T-helper 1 cell treated with Interleukin-12 subunit alpha and Interleukin-12 subunit beta and Interleukin-4 antibody, amounts not matched to agents 30 ng/mL and 1 ng/mL, for 36 hours (primary cell): ENCODE results near the gene EWSR1. TPM values are rescaled to one million over a fixed set of nuclear protein-coding genes. Genes with fewer than 3 reads are reported as not detected.
"Not testable (repeated sequence)": the region's sequence is repeated elsewhere in the genome, so short reads cannot be mapped to it uniquely, and the experiment has no call there.

Experiments
- intact Hi-C: fragments of 100-400 bp; cut with micrococcal nuclease; formaldehyde crosslinking; loops from one replicate; pipeline ENCODE4 v1.15.1; 2024
- total RNA-seq: library from RNA; stranded (reverse); gene quantifications from 2 replicates; pipeline ENCODE4 v1.2.3, GENCODE V29; 2022

The EWSR1 gene, protein sequence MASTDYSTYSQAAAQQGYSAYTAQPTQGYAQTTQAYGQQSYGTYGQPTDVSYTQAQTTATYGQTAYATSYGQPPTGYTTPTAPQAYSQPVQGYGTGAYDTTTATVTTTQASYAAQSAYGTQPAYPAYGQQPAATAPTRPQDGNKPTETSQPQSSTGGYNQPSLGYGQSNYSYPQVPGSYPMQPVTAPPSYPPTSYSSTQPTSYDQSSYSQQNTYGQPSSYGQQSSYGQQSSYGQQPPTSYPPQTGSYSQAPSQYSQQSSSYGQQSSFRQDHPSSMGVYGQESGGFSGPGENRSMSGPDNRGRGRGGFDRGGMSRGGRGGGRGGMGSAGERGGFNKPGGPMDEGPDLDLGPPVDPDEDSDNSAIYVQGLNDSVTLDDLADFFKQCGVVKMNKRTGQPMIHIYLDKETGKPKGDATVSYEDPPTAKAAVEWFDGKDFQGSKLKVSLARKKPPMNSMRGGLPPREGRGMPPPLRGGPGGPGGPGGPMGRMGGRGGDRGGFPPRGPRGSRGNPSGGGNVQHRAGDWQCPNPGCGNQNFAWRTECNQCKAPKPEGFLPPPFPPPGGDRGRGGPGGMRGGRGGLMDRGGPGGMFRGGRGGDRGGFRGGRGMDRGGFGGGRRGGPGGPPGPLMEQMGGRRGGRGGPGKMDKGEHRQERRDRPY
- total RNA-seq, result 390 and 397 TPM in 2 replicates

DNA sequence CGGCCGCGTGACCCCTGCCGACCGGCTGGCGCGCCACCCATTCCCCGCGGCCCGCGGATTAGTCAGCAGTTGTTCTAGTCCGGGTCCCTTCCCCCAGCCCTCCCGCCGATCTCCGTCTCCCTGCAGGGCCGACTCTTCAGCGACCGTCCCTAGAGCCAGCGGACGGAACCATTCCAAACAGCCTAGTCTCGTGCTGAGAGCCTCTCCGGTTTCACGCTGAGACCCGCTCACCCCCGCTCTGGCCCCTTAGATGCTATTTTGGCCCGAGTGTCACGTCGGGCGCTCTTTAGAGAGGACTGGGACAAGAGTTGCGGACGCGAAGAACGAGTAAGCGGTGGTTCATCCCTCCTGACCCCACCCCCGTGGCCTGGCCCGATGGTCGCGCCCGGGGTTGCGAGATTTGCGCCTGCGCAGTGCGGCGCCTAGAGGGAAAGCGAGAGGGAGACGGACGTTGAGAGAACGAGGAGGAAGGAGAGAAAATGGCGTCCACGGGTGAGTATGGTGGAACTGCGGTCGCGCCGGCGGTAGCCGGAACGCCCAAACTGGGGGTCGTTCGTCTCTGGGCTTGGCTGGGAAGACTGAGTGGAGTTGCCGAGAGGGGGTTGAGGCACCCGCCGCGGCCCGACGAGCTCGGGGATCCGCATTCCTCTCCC lies at the start of gene EWSR1, which contains the start of gene RHBDD3:
TSS of gene EWSR1 (plus strand) at position 411 of the 653 bp plus-strand sequence. CDS start at position 480, 69 bp downstream.
TSS of gene RHBDD3 (minus strand) at position 124 of the 653 bp plus-strand sequence. CDS start 2,355 bp downstream, outside the sequence.
- intact Hi-C loops, result loop anchor here (1.0 to 5.0 kb wide), 7 partner anchors 39 to 526 kb away; partner anchors contain the start of genes AP1B1, CCDC117, CHEK2 and GAS2L1

DNA sequence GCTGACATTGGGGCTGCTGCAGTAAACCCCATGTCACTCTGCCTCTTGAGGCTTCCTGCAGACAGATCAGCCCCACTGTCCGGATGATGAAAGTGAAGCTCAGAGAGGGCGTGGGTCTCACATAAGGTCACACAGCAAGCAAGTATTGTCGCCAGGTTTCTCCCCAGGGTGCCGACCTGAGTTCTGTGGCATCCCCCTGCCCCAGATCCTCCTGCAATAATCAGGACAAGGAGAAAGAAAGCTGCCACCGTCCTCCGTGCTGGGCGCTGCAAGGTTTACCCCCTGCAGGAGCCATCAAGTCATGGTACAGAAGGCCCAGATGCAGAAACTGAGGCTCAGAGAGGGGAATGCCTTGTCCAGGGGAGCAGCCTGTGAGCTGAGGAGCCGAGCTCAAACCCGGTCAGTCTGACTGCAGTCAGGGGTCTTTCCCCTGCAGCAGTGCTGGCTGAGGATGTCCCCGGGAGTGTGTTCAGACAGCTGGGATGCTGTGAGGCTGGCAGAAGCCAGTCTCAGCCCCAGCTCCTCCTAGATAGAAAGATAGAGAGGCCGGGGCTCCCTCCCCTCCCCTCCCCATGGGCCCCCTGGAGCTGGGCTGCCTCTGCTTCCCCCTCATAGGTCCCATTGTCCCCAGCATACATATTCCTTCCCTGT lies 49.2 kb upstream of the EWSR1 start:
- intact Hi-C loops, result no loop called here

DNA sequence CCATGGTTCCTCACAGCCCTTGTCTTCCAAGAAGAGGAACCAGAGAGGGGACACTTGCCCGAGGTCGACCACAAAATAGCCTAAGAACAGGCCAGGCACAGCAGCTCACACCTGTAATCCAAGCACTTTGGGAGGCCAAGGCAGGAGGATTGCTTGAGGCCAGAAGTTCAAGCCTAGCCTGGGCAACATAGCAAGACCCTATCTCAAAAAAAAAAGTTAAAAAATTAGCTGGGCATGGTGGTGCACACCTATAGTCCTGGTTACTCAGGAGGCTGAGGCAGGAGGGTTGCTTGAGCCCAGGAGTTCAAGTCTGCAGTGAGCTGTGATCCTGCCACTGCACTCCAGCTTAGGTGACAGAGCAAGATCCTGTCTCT lies 48.7 kb upstream of the EWSR1 start:
- intact Hi-C loops, result not testable (repeated sequence)

DNA sequence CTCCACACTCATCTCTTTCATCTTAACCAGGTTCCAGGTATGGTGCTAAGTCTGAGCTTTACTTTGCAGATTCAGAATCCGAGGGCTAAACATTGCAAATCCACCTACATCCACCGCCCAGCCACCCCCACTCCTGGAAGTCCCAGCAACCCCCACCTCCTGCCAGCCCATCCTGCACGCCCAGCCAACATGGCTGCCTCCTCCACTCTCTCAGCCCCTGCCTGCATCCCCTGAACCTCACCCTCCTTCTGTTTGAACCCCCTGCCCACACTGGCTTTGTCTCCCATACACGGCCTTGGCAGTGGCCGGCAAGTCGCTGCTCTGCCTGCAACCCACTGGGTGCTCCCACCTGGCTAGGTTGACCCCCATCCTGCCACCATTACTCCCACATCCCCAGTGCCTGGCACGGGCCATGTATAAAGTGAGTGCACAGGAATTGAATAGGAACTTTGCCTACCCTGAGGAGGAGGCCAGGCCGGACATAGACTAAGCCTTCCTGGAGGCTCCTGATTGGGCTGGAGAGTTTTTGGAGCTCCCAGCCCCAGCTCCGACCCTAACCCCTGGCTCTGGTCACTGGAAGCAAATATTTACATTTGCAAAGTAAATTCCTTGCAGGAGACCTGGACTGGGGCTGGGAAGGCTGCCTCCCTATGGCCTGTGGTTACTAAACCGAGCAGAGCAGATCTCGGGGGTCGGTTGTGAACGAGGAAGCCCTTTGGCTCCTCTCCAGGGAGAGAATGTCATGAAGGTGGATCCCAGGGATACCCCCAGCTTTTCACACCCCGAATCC lies 48.0 kb upstream of the EWSR1 start:
- intact Hi-C loops, result no loop called here

DNA sequence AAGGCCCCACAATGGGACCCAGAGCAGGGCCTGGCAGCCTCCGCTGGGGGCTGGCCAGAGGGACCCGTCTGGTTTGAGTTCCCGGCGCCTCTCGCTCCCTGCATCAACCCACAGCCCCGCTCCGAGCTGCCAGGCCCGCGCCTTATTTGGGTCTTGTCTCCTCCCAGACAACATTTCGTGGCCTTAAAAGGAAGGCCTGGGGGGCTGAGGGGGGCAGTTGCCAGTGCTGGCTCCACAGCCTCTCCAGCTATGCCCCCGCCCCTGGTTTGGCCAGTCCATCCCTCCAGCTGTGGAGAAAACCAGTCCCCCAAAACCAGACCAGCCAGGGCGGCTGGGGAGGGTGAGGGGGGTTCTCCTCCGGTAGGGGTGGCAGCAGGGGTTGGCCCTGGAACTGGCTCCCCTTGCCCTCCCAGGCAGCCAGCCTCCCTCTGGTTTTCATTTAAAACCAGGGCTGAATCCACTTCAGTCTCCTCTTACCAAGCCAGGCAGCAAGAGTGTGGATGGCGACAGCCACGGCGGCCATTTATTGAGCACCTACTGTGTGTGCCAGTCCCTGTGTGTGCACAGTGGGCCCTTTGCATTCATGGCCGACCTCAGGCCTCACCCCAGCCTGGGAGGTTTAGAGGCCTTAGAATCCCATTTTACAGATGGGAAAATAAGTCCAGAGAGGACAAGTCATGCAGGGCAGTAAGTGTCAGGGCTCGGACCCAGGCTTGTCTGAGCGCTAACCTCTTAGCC lies 43.8 kb upstream of the EWSR1 start:
- intact Hi-C loops, result no loop called here

DNA sequence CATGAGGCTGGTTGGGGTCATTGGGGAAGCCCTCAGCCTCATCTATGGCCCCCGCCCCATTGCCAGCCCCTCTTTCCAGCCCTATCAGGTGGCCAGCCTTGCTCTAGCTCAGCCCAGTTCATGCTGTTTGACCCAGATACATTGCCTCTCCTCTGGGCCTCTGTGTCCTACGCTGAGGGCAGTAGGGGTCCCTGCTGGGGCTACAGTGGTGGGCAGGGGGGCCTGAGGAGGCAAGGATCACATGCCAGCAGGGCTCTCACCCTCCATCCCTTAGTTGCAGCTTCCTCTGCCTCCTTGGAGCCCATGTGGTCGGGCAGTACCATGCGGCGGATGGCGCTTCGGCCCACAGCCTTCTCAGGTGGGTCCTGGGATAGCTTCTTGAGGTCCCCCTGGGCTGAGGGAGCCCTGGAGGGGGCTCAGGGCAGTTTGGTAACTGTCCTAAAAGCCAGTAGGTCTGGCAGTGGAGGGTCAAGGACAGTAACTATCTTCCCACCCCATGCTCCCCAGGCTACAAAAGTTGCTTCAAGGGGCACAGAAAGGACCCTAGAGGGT lies 43.1 kb upstream of the EWSR1 start:
- intact Hi-C loops, result no loop called here

DNA sequence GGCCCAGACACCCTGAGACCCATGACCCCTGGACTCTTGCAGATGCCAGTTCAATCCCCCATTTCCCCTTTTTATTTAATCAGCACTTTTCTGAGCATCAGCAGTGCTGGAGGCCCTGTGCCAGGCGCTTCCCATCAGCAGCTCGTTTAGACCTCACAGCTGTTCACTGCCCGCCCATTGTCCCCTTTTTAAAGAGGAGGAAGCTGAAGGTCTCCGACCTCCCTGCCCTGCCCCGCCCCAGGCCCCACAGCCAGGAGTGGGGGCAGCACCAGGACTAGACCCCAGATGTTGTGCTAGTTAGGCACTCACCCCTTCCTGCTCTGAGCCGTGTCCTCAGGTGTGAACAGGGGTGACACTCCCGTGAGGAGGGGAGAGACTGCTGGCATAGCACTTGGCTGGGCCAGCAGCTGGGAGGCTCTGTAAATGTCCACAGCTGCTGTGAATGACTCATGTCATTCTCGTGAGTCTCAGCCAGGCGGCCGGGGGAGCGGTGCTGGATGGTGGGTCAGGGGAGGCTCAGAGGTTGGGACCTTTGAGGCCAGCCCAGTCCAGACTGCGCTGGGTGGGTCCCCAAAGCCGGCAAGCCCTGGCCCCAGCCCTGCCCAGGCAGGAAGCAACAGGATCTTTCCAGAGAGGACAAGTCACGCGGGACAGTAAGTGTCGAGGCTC lies 42.5 kb upstream of the EWSR1 start:
- intact Hi-C loops, result no loop called here

DNA sequence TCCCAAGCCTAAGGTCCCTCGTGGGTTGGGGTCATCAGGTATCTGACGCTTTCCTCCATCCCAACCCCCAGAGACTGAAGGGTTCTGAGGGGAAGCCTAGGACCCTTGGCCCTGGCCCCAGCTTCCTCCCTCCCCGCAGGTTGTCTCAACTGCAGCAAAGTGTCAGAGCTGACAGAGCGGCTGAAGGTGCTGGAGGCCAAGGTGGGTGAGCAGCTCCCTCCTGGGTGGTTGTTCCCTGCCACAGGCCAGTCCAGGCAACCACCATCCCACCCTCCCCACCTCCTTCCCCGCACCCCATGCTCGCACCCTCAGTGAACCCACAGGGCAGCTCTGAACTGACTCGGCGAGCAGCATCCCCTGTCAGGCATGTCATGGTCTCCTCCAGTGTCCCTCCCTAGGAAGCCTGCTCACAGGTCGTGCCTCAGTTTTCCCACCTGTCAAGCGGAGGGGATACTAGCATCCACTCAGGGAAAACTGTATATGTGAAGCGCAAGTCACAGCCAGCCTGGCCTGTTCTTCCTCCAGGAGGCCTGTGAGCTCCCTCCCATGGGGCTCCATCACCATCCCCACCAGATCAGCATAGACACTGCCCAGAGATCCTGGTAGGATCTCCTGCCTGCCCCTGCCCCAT lies 41.6 kb upstream of the EWSR1 start:
- intact Hi-C loops, result no loop called here

DNA sequence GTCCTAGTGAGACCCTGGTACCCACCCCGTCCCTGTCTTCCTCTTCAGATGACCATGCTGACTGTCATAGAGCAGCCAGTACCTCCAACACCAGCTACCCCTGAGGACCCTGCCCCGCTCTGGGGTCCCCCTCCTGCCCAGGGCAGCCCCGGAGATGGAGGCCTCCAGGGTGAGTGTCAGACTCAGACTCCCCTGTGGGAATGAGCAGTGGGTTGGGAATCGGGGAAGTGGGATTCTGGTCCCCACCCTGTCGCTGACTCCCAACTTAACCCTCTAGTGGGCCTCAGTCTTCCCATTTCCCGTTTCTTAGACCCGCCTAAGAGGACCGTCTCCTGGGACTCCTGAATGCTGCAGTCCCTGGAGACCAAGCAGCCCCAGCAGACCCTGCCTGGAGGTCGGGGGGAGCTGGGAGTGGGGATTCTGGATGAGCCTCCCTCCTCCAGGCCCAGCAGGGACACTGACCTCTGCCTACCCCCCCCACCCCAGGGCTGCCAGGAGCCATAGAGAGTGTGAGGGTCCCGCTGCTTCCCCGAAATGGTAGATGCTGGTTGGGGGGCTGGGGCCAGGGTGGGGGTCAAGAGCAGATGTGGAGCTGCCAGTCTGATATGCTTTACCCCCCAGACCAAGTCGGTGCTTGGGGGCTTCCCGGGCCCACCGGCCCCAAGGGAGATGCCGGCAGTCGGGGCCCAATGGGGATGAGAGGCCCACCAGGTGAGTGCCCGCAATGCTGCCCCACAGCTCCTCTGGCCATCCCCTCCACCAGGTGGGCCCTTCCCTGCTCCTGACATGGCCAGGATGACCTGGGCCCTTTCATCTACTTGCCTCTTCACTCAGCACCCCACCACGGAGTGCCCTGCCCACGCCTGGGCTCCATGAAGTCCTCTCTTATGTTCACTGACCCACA lies 36.8 kb upstream of the EWSR1 start:
- intact Hi-C loops, result no loop called here

DNA sequence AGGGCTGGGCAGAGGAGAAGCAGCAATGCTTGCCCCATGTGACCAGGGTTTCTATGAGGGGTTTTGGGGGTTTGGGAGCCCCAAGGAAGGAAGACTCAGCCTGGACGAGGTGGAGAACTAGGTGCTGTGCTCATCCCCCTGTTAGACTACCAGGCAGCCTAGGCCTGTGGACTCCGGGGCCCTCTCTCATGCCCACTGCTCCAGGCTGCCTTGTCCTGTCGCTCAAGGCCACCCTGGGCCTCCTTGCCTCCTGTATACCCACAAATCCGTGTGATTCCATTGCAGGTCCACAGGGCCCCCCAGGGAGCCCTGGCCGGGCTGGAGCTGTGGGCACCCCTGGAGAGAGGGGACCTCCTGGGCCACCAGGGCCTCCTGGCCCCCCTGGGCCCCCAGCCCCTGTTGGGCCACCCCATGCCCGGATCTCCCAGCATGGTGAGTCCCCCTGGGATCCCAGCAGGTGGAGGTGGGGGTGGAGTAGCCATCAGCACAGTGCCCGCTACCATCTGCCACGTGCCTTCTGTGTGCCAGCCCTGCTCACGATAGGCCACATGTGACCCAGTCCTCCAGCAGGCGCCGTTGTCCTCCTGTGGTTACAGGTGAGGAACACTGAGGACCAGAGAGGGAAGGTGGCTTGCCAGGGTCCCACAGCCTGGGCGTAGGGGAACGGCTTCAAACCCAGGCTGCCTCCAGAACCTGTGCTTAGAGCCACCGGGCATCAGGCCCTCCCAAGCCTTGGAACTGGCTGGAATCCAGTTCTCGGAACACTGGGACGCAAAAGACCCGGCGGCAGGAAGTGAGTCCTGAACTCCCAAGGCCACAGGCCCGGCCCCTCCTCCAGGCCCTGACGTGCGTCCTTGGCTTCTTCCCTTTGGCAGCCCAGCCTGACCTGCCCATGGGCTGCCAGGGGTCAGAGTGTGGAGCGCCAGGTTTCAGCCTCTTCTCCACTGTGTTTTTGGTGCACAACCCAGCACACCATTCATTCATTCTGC lies 35.8 kb upstream of the EWSR1 start:
- intact Hi-C loops, result no loop called here

DNA sequence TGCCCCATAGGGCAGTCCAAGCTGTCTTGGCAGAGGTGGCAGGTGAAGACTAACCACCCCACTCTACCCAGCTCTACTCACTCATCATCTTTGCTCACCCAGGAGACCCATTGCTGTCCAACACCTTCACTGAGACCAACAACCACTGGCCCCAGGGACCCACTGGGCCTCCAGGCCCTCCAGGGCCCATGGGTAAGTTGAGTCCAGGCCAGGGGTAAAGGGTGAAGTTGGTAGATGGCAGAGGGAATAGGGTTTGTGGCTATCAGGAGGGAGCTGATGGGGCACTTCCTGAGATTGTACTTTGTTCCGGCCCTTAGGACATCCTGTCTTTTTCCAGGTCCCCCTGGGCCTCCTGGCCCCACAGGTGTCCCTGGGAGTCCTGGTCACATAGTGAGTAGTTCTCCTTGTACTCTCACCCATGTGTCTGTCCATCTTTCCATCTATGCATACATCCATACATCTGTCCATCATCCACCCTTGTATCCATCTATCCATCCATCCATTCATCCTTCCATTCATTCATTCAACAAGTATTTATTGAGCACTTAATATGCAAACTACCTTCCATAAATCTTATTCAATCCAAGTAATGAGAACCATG lies 34.7 kb upstream of the EWSR1 start:
- intact Hi-C loops, result no loop called here

DNA sequence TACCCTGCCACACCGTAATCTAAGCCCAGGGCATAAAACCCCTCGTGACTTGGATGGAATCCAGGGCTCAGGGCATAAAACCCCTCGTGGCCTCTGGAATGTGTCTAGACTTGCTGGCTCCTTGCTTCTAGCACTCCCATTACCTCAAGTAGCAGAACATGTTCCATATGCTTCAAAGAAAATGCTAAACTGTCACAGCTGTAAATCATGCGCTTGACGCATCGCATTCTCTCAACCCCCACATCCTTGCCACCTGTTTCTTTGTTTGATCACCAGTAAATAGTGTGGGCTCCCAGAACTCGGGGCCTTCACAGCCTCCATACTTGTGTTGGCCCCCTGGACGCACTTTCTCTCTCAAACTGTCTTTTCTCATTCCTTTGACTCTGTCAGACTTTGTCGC lies 27.6 kb upstream of the EWSR1 start:
- intact Hi-C loops, result not testable (repeated sequence)

DNA sequence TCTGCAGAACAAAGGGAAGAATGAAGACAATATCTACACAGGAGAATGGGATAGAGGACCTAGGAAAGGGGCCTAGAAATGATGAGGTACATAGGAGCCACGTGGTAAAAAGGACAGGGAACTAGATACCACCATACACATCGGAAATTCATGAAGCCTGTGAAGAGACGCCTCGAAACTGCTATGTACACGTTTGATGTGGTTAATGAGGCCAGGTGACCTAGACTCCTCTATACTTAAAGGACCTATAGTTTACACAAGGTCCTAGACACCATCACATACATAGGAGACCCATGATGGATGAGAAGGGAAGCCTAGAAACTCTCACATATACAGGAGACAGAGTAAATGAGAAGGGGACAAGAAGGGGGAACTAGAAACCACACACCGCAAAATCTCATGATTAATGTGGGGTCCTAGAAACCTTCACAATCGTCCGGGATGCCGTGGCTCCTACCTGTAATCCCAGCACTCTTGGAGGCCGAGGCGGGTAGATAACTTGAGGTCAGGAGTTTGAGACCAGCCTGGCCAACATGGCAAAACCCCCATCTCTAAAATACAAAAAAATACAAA lies 24.1 kb upstream of the EWSR1 start:
- intact Hi-C loops, result loop anchor here (2.0 kb wide), 1 partner anchor 41 kb away; no protein-coding TSS in a partner anchor

DNA sequence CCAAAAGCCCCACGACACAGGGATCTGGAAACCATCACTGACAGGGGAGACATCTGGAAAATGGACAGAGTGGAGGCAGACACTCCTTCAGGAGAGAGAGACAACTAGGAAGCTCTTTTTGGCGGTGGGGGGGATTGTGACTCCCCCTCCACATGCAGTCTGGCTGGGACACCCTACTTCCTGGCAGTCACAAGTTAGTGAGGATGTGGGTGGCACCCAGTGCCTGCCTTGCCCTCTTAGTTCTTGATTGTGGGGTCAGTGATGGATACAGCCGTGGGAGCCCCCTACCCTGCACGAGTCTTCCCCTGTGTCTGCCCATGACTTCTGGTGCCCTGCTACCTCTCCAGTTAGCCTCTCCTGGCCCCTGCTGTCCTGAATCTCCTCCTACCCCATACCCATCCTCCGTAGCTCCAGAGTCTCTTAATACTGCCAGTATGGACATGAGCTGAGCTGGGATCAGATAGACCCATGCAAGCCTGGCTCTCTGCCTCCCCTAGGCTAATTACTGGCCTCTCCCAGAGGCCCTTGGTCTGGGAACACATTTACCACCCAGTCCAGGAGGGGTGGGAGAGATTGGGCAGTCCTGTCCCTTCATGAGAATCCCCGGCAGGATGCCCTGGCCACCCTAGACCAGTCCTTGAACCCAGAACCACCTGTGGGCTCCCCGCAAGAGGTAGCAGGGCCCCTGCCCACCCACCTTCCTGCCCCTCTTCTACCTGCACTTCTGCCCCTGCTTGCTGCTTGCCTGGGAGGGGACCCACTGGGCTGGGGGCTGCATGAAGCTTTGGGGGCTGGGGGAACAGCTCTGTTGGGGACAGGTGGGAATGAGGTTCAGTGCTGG lies 23.1 kb upstream of the EWSR1 start:
- intact Hi-C loops, result loop anchor here (1.0 to 2.0 kb wide), 5 partner anchors 42 to 645 kb away; no protein-coding TSS in a partner anchor
